Measurements from ENCODE around the gene FOXS1.

DNA sequence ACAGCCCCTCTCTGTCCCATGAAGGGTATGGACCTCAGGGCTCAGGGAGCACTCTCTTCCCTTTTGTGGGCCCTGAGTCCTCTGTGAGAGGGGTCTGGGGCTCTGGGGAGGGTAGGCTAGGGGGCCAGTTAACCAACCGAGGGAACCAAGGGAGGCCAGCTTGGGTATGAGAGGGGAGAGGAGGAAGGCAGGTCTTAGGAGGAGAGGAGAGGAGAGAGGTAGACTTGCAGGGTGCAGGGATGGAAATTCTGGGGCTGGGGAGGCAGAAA, 24.2 kb upstream of the FOXS1 start:
- TF ChIP-seq L3MBTL2 (conservative IDR thresholded peaks at IDR 0.05) (no peak), SP1 (IDR thresholded peaks at IDR 0.05) (no peak), CTBP1 (IDR thresholded peaks at IDR 0.05; ENCODE audit: borderline replicate concordance) (no peak), BHLHE40 (IDR thresholded peaks at IDR 0.05; ENCODE audit: borderline replicate concordance) (no peak), TARDBP (IDR thresholded peaks at IDR 0.05) (no peak), FOXM1 (IDR thresholded peaks at IDR 0.05; ENCODE audit: borderline replicate concordance) (no peak), FOXA1 (IDR thresholded peaks at IDR 0.05) (no peak), LEF1 (IDR thresholded peaks at IDR 0.05; ENCODE audit: borderline replicate concordance) (no peak), FOXK2 (IDR thresholded peaks at IDR 0.05) (no peak), SUZ12 (IDR thresholded peaks at IDR 0.05) (no peak)

All from HEK293T (cell line).